HCT116 (cell line): ENCODE data around the gene PRKN. TPM values are rescaled to one million over a fixed set of nuclear protein-coding genes. Genes with fewer than 3 reads are reported as not detected.

Experiments used
- ATAC-seq: fragments of 200-7000 bp; cut with Tn5 transposase; 2 replicates; pipeline ENCODE4 v1.9.1; 2020; ENCODE audit warnings: mild to moderate bottlenecking, moderate library complexity
- BruUV-seq: library from RNA; stranded (reverse); fragments of 400-500 nt; replicated peaks from 2 replicates; lab custom pipeline; 2021; lab: Mats Ljungman, UMichigan
- CTCF ChIA-PET: fragments of 300-600 bp; sonication (Branson Sonifier 250); formaldehyde crosslinking; loops from one replicate; lab custom pipeline; 2021; ENCODE audit warnings: antibody characterized with exemption; lab: Charles Lee
- POLR2A ChIA-PET: fragments of 300-600, 350-600 bp; sonication (Branson Sonifier 250); formaldehyde crosslinking; loops from one replicate; lab custom pipeline; 2021; ENCODE audit warnings: antibody characterized with exemption; lab: Charles Lee
- RAD21 ChIA-PET, 2 experiments: fragments of 300-600 bp; sonication (Branson Sonifier 250); formaldehyde crosslinking; loops; one replicate each; lab custom pipeline; 2023; ENCODE audit warnings: low total read pairs in 2 of 2; ENCODE audit not compliant: uncharacterized antibody in 2 of 2, unreplicated experiment in 2 of 2, low non-redundant PET in 1 of 2; lab: Charles Lee
- DNase-seq: peaks from one replicate; pipeline ENCODE4 v3.0.0-alpha.2; 2010; ENCODE audit warnings: low read depth, low spot score
- H2AFZ ChIP-seq: fragments of 200-600 bp; shearing (Covaris generic), sonication (generic); 2 replicates; pipeline ENCODE4 v1.6.1; 2017; ENCODE audit warnings: low read depth, mixed run types, mixed read lengths, antibody characterized with exemption, low read length; ENCODE audit not compliant: poor library complexity, severe bottlenecking
- H3K27ac ChIP-seq: 2 replicates; pipeline ENCODE4 v1.5.1; 2012; ENCODE audit warnings: low read depth, low read length
- H3K27me3 ChIP-seq: fragments of 200-600 bp; sonication (generic); 2 replicates; pipeline ENCODE4 v1.6.1; 2016; ENCODE audit warnings: mixed run types, low read length, mixed read lengths; ENCODE audit not compliant: insufficient read depth
- H3K36me3 ChIP-seq, 2 experiments: fragments of 200-500 bp in 1 of 2; fragments of 200-600 bp in 1 of 2; sonication (Bioruptor generic) in 1 of 2; sonication (generic) in 1 of 2; 2 replicates each; pipeline versions ENCODE4 v1.5.1 to v1.6.1; 2014 to 2016; ENCODE audit warnings: low read length in 2 of 2, inconsistent platforms in 1 of 2, mixed read lengths in 1 of 2, mixed run types in 1 of 2; ENCODE audit not compliant: insufficient read depth in 2 of 2, control insufficient read depth in 1 of 2
- H3K4me1 ChIP-seq, 2 experiments: fragments of 200-600 bp in 1 of 2; sonication (generic) in 1 of 2; 2 replicates each; pipeline versions ENCODE4 v1.5.1 to v1.6.1; 2012 to 2017; ENCODE audit warnings: low read length in 2 of 2, inconsistent platforms in 1 of 2, mild to moderate bottlenecking in 1 of 2, mixed read lengths in 1 of 2, mixed run types in 1 of 2, moderate library complexity in 1 of 2; ENCODE audit not compliant: insufficient read depth in 2 of 2, control insufficient read depth in 1 of 2
- H3K4me2 ChIP-seq: fragments of 200-600 bp; sonication (generic); 2 replicates; pipeline ENCODE4 v1.6.1; 2017; ENCODE audit warnings: mixed run types, low read length, mixed read lengths
- H3K4me3 ChIP-seq, 2 experiments: fragments of 200-600 bp in 1 of 2; sonication (generic) in 1 of 2; replicated peaks in 1 of 2; 2 replicates each; pipeline ENCODE4 v1.5.1; 2011 to 2016; ENCODE audit warnings: low read length in 2 of 2, control low read depth in 1 of 2, low read depth in 1 of 2, mild to moderate bottlenecking in 1 of 2, mixed read lengths in 1 of 2, mixed run types in 1 of 2
- H3K79me2 ChIP-seq: fragments of 200-600 bp; sonication (generic); 2 replicates; pipeline ENCODE4 v1.6.1; 2017; ENCODE audit warnings: mild to moderate bottlenecking, mixed run types, low read length, moderate library complexity, mixed read lengths; ENCODE audit not compliant: insufficient read depth
- H3K9ac ChIP-seq: fragments of 200-600 bp; sonication (generic); 2 replicates; pipeline ENCODE4 v1.6.1; 2016; ENCODE audit warnings: low read length, mixed read lengths
- H3K9me2 ChIP-seq: fragments of 200-600 bp; sonication (generic), shearing (Covaris generic); 2 replicates; pipeline ENCODE4 v1.6.1; 2017; ENCODE audit warnings: mixed run types, mild to moderate bottlenecking, moderate library complexity; ENCODE audit not compliant: insufficient read depth
- H3K9me3 ChIP-seq, 2 experiments: fragments of 200-500 bp in 1 of 2; fragments of 200-600 bp in 1 of 2; sonication (Bioruptor generic) in 1 of 2; sonication (generic) in 1 of 2; 2 replicates each; pipeline ENCODE4 v1.6.1; 2014 to 2017; ENCODE audit warnings: low read length in 2 of 2, mixed read lengths in 2 of 2, inconsistent platforms in 1 of 2, low read depth in 1 of 2, mild to moderate bottlenecking in 1 of 2, mixed run types in 1 of 2, moderate library complexity in 1 of 2; ENCODE audit not compliant: control insufficient read depth in 1 of 2, insufficient read depth in 1 of 2
- H4K20me1 ChIP-seq: fragments of 200-600 bp; sonication (generic), shearing (Covaris generic); 2 replicates; pipeline ENCODE4 v1.6.1; 2017; ENCODE audit warnings: mixed run types, mild to moderate bottlenecking, moderate library complexity; ENCODE audit not compliant: insufficient read depth
- CBX3 ChIP-seq: IDR thresholded peaks from 2 replicates; pipeline ENCODE4 v1.6.1; 2012; ENCODE audit warnings: low read depth
- EZH2 ChIP-seq: fragments of 200-600 bp; sonication (generic); IDR thresholded peaks from 2 replicates; pipeline ENCODE4 v1.6.1; 2017; ENCODE audit warnings: antibody characterized with exemption, mixed run types
- EZH2phosphoT487 ChIP-seq: fragments of 200-600 bp; IDR thresholded peaks from 2 replicates; pipeline ENCODE4 v1.6.1; 2018; ENCODE audit warnings: antibody characterized with exemption, borderline replicate concordance
- POLR2AphosphoS5 ChIP-seq: IDR thresholded peaks from 2 replicates; pipeline ENCODE4 v1.6.1; 2011; ENCODE audit warnings: mild to moderate bottlenecking, low read depth, low read length, moderate library complexity
- RAD21 ChIP-seq: IDR thresholded peaks from 2 replicates; pipeline ENCODE4 v1.6.1; 2012; ENCODE audit warnings: low read depth, mild to moderate bottlenecking
- REST ChIP-seq: IDR thresholded peaks from 2 replicates; pipeline ENCODE4 v1.6.1; 2012; ENCODE audit warnings: low read depth
- SIN3A ChIP-seq: IDR thresholded peaks from 2 replicates; pipeline ENCODE4 v1.6.1; 2012; ENCODE audit warnings: low read depth
- SP1 ChIP-seq: IDR thresholded peaks from 2 replicates; pipeline ENCODE4 v1.6.1; 2012; ENCODE audit warnings: low read depth
- YY1 ChIP-seq: IDR thresholded peaks from 2 replicates; pipeline ENCODE4 v1.6.1; 2011; ENCODE audit warnings: low read length, low read depth, moderate library complexity, mild to moderate bottlenecking; ENCODE audit not compliant: insufficient replicate concordance; ENCODE audit errors: extremely low read depth
- ZFX ChIP-seq: fragments of 450-650 bp; IDR thresholded peaks from 2 replicates; pipeline ENCODE4 v1.6.1; 2017
- intact Hi-C: fragments of 100-400 bp; cut with micrococcal nuclease; formaldehyde crosslinking; loops from 2 replicates; pipeline ENCODE4 v1.10.0; 2022
- total RNA-seq: library from RNA; stranded (reverse); gene quantifications from one replicate; pipeline ENCODE4 v1.2.1, GENCODE V29; 2021; ENCODE audit not compliant: unreplicated experiment
- TF ChIP-seq, protein P1 (sequence below): IDR thresholded peaks from 2 replicates; pipeline ENCODE4 v1.6.1; 2012

PRKN gene
- total RNA-seq, 1 experiment from 2014 or later: 2.6 TPM

- ChIA-PET CTCF (no interaction called here), POLR2A (no interaction called here), RAD21 (no interaction called here)
- Histone ChIP-seq H2AFZ (no peak overlapping the region), H3K27me3 (no peaks in the 10 kb centered on the region), H3K9ac (no peak overlapping the region), H3K36me3 (no peaks in the 10 kb centered on the region), H3K27ac (no peak overlapping the region), H3K9me2 (no peaks in the 10 kb centered on the region), H3K9me3 (no peaks in the 10 kb centered on the region), H3K79me2 (no peaks in the 10 kb centered on the region), H3K4me1 (no peaks in the 10 kb centered on the region), H3K4me2 (no peak overlapping the region), H3K4me3 (no peak overlapping the region), H4K20me1 (no peaks in the 10 kb centered on the region)
- no peak for TF ChIP-seq REST
- TF ChIP-seq YY1: no peak
- BruUV-seq: no TSS peak
- intact Hi-C loops: no loop called here
- ATAC-seq (no peak), DNase-seq (no peak)
These were observed 579.8 kb downstream of the PRKN start for GRCh38 chr6:162147805-162148204.

GRCh38 chr6:162147281-162147680 is 580.3 kb downstream of the PRKN start:
- no peak for DNase-seq
- Histone ChIP-seq H3K9ac (no peak overlapping the region), H2AFZ (no peak overlapping the region), H3K36me3 (no peaks in the 10 kb centered on the region), H3K27me3 (no peaks in the 10 kb centered on the region), H3K4me1 (no peaks in the 10 kb centered on the region), H3K79me2 (no peaks in the 10 kb centered on the region), H3K9me2 (no peaks in the 10 kb centered on the region), H3K9me3 (no peaks in the 10 kb centered on the region), H4K20me1 (no peaks in the 10 kb centered on the region), H3K27ac (no peak overlapping the region), H3K4me3 (no peak overlapping the region), H3K4me2 (no peak overlapping the region)
- POLR2A ChIA-PET: no interaction called here
- CTCF ChIA-PET: no interaction called here
- TF ChIP-seq, protein P1, sequence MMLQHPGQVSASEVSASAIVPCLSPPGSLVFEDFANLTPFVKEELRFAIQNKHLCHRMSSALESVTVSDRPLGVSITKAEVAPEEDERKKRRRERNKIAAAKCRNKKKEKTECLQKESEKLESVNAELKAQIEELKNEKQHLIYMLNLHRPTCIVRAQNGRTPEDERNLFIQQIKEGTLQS: no peak
- no peak for TF ChIP-seq EZH2phosphoT487
- no peak for TF ChIP-seq CBX3
- TF ChIP-seq SIN3A: no peak
- TF ChIP-seq YY1: no peak
- TF ChIP-seq SP1: no peak
- TF ChIP-seq RAD21: no peak
- TF ChIP-seq POLR2AphosphoS5: no peak
- TF ChIP-seq ZFX: no peak
- TF ChIP-seq EZH2: no peak
- RAD21 ChIA-PET: no interaction called here
- BruUV-seq: no TSS peak
- intact Hi-C loops: no loop called here
- no peak for ATAC-seq
